SU-DHL-6 (cell line): ENCODE results near the gene PIF1.

ENCODE experiments used
- CTCF ChIP-seq: fragments of 200-600 bp; sonication (generic); IDR thresholded peaks from one replicate; pipeline ENCODE4 v1.5.1; 2017; ENCODE audit warnings: antibody characterized with exemption, mild to moderate bottlenecking, low read length, moderate library complexity; ENCODE audit not compliant: insufficient read depth, poor library complexity, severe bottlenecking
- EZH2phosphoT487 ChIP-seq: fragments of 200-600 bp; sonication (generic), shearing (Covaris generic); conservative IDR thresholded peaks from 2 replicates; pipeline ENCODE4 v1.6.1; 2018; ENCODE audit warnings: mild to moderate bottlenecking, antibody characterized with exemption, low read length, moderate library complexity, mixed read lengths

GRCh38 chr15:64865998-64866520, 40.6 kb upstream of the PIF1 start:
- TF ChIP-seq CTCF (no peak), EZH2phosphoT487 (no peak)
